GM19025 (cell line): ENCODE measurements around the gene BLM.

Experiments used
- ATAC-seq: cut with Tn5 transposase; IDR thresholded peaks from one replicate; pipeline ENCODE4 v1.9.1; 2021; ENCODE audit warnings: mild to moderate bottlenecking, low read depth, moderate library complexity; ENCODE audit not compliant: unreplicated experiment

BLM gene

GRCh38 chr15:90780916-90781315, 63.8 kb downstream of the BLM start:
- no peak for ATAC-seq

GRCh38 chr15:90782442-90782841, 65.3 kb downstream of the BLM start:
- ATAC-seq = no peak

GRCh38 chr15:90787881-90788280, 70.7 kb downstream of the BLM start:
- ATAC-seq = no peak

- no peak for ATAC-seq
Measured at GRCh38 chr15:90789462-90789861, 72.3 kb downstream of the BLM start.

- no peak for ATAC-seq
Measured at GRCh38 chr15:90790057-90790456, 72.9 kb downstream of the BLM start.

GRCh38 chr15:90790561-90790960, 73.4 kb downstream of the BLM start:
- ATAC-seq = no peak

GRCh38 chr15:90794538-90794937, 77.4 kb downstream of the BLM start:
- ATAC-seq = no peak

- ATAC-seq = no peak
Measured at GRCh38 chr15:90799639-90800170, 82.6 kb downstream of the BLM start.

- ATAC-seq = no peak
Measured at GRCh38 chr15:90801803-90802202, 84.7 kb downstream of the BLM start.

GRCh38 chr15:90807074-90807785, 90.1 kb downstream of the BLM start:
- no peak for ATAC-seq

GRCh38 chr15:90807786-90808086, 90.6 kb downstream of the BLM start:
- no peak for ATAC-seq

- ATAC-seq = no peak
Measured at GRCh38 chr15:90808517-90809235, 91.5 kb downstream of the BLM start.

GRCh38 chr15:90809536-90809935, 92.4 kb downstream of the BLM start:
- ATAC-seq = no peak

- no peak for ATAC-seq
Measured at GRCh38 chr15:90810354-90810753, 93.2 kb downstream of the BLM start.

- ATAC-seq = no peak
Measured at GRCh38 chr15:90812171-90812957, 95.2 kb downstream of the BLM start.

- no peak for ATAC-seq
Measured at GRCh38 chr15:90812958-90813265, 95.8 kb downstream of the BLM start.

GRCh38 chr15:90813796-90814190, 96.6 kb downstream of the BLM start:
- ATAC-seq = no peak

- ATAC-seq = no peak
Measured at GRCh38 chr15:90814191-90814821, 97.2 kb downstream of the BLM start.

GRCh38 chr15:90816401-90817116, 99.4 kb downstream of the BLM start:
- no peak for ATAC-seq
